H9 (cell line): ENCODE results near the gene STK25. TPM values are rescaled to one million over a fixed set of nuclear protein-coding genes. Genes with fewer than 3 reads are reported as not detected.

Source experiments
- DNase-seq: peaks from one replicate; pipeline ENCODE4 v3.0.0-alpha.2; 2017
- H2AFZ ChIP-seq: one replicate; pipeline ENCODE4 v1.6.1; 2013; ENCODE audit warnings: mild to moderate bottlenecking, low read length, control low read depth, moderate library complexity
- H2AK5ac ChIP-seq: 2 replicates; pipeline ENCODE4 v1.6.1; 2013; ENCODE audit warnings: low read length, control low read depth, mixed read lengths; ENCODE audit not compliant: insufficient read length
- H2BK120ac ChIP-seq: one replicate; pipeline ENCODE4 v1.6.1; 2013; ENCODE audit warnings: low read depth, mild to moderate bottlenecking, low read length, control low read depth, inconsistent platforms; ENCODE audit not compliant: poor library complexity, severe bottlenecking
- H2BK12ac ChIP-seq: 2 replicates; pipeline ENCODE4 v1.6.1; 2013; ENCODE audit warnings: low read length, control low read depth, mixed read lengths, low read depth; ENCODE audit not compliant: insufficient read length
- H2BK15ac ChIP-seq: 2 replicates; pipeline ENCODE4 v1.6.1; 2013; ENCODE audit warnings: low read depth, low read length, control low read depth
- H2BK20ac ChIP-seq: one replicate; pipeline ENCODE4 v1.6.1; 2013; ENCODE audit warnings: low read depth, mild to moderate bottlenecking, low read length, control low read depth, inconsistent platforms; ENCODE audit not compliant: poor library complexity, severe bottlenecking
- H2BK5ac ChIP-seq: 2 replicates; pipeline ENCODE4 v1.6.1; 2013; ENCODE audit warnings: low read length, control low read depth, mixed read lengths; ENCODE audit not compliant: insufficient read length
- H3K14ac ChIP-seq: 2 replicates; pipeline ENCODE4 v1.6.1; 2013; ENCODE audit warnings: low read length, control low read depth; ENCODE audit not compliant: insufficient read depth
- H3K18ac ChIP-seq: 2 replicates; pipeline ENCODE4 v1.6.1; 2013; ENCODE audit warnings: low read depth, mild to moderate bottlenecking, mixed read lengths, low read length, control low read depth; ENCODE audit not compliant: insufficient read length
- H3K23ac ChIP-seq: 2 replicates; pipeline ENCODE4 v1.6.1; 2013; ENCODE audit warnings: low read length, control low read depth, mixed read lengths, low read depth; ENCODE audit not compliant: insufficient read length
- H3K23me2 ChIP-seq: 2 replicates; pipeline ENCODE4 v1.6.1; 2013; ENCODE audit warnings: low read depth, mild to moderate bottlenecking, mixed read lengths, low read length, control low read depth; ENCODE audit not compliant: insufficient read length, poor library complexity, severe bottlenecking
- H3K27ac ChIP-seq: 2 replicates; pipeline ENCODE4 v1.5.1; 2013; ENCODE audit warnings: low read length, control low read depth, mixed read lengths, low read depth; ENCODE audit not compliant: insufficient read length
- H3K27me3 ChIP-seq: 2 replicates; pipeline ENCODE4 v1.6.1; 2013; ENCODE audit warnings: low read length, control low read depth, inconsistent platforms; ENCODE audit not compliant: insufficient read depth
- H3K4ac ChIP-seq: 2 replicates; pipeline ENCODE4 v1.6.1; 2013; ENCODE audit warnings: low read depth, mild to moderate bottlenecking, control low read depth, inconsistent platforms, low read length, moderate library complexity
- H3K4me1 ChIP-seq: 2 replicates; pipeline ENCODE4 v1.6.1; 2013; ENCODE audit warnings: low read length, control low read depth, inconsistent platforms; ENCODE audit not compliant: insufficient read depth
- H3K4me2 ChIP-seq: 2 replicates; pipeline ENCODE4 v1.6.1; 2013; ENCODE audit warnings: low read length, control low read depth, mixed read lengths; ENCODE audit not compliant: insufficient read length, insufficient read depth
- H3K56ac ChIP-seq: 2 replicates; pipeline ENCODE4 v1.6.1; 2013; ENCODE audit warnings: low read depth, mild to moderate bottlenecking, mixed read lengths, low read length, control low read depth; ENCODE audit not compliant: insufficient read length
- H3K79me1 ChIP-seq: 2 replicates; pipeline ENCODE4 v1.6.1; 2013; ENCODE audit warnings: low read depth, mild to moderate bottlenecking, moderate library complexity, low read length, control low read depth, inconsistent platforms; ENCODE audit not compliant: insufficient read depth, poor library complexity, severe bottlenecking
- H3K79me2 ChIP-seq: 2 replicates; pipeline ENCODE4 v1.6.1; 2013; ENCODE audit warnings: low read length, control low read depth, inconsistent platforms; ENCODE audit not compliant: insufficient read depth
- H3K9ac ChIP-seq: 2 replicates; pipeline ENCODE4 v1.6.1; 2013; ENCODE audit warnings: low read length, control low read depth, mixed read lengths; ENCODE audit not compliant: insufficient read length; ENCODE audit errors: extremely low read depth
- H3K9me3 ChIP-seq: one replicate; pipeline ENCODE4 v1.6.1; 2013; ENCODE audit warnings: low read depth, low read length, inconsistent platforms; ENCODE audit not compliant: control insufficient read depth
- H3T11ph ChIP-seq: one replicate; pipeline ENCODE4 v1.6.1; 2013; ENCODE audit warnings: mild to moderate bottlenecking, low read length, control low read depth, inconsistent platforms
- H4K20me1 ChIP-seq: one replicate; pipeline ENCODE4 v1.6.1; 2013; ENCODE audit not compliant: control insufficient read depth, insufficient read length, insufficient read depth
- H4K5ac ChIP-seq: 2 replicates; pipeline ENCODE4 v1.6.1; 2013; ENCODE audit warnings: low read depth, mild to moderate bottlenecking, mixed read lengths, low read length, control low read depth; ENCODE audit not compliant: insufficient read length
- H4K8ac ChIP-seq: replicated peaks from 2 replicates; pipeline ENCODE4 v1.6.1; 2013; ENCODE audit warnings: low read length, control low read depth, mixed read lengths, low read depth; ENCODE audit not compliant: insufficient read length
- H4K91ac ChIP-seq: 2 replicates; pipeline ENCODE4 v1.6.1; 2013; ENCODE audit warnings: low read depth, mild to moderate bottlenecking, moderate library complexity, mixed read lengths, low read length, control low read depth; ENCODE audit not compliant: insufficient read length
- H3K27ac Mint-ChIP-seq, 3 experiments: 2 replicates in 2 of 3; 3 replicates in 1 of 3; pipeline ENCODE4 v1.8.0; 2020 to 2021; ENCODE audit warnings: mixed read lengths in 3 of 3, mild to moderate bottlenecking in 1 of 3, moderate library complexity in 1 of 3
- H3K27me3 Mint-ChIP-seq: 2 replicates; pipeline ENCODE4 v1.8.0; 2021; ENCODE audit warnings: low read depth, mild to moderate bottlenecking, moderate library complexity, mixed read lengths
- H3K36me3 Mint-ChIP-seq, 3 experiments: 2 replicates in 2 of 3; 3 replicates in 1 of 3; pipeline ENCODE4 v1.8.0; 2020 to 2021; ENCODE audit warnings: low read depth in 3 of 3, mixed read lengths in 3 of 3; ENCODE audit not compliant: insufficient read depth in 1 of 3
- H3K4me1 Mint-ChIP-seq, 2 experiments: 2 replicates each; pipeline ENCODE4 v1.8.0; 2020; ENCODE audit warnings: mixed read lengths in 2 of 2
- H3K4me3 Mint-ChIP-seq, 2 experiments: 2 replicates in 1 of 2; 3 replicates in 1 of 2; pipeline ENCODE4 v1.8.0; 2020 to 2021; ENCODE audit warnings: mild to moderate bottlenecking in 2 of 2, mixed read lengths in 2 of 2, moderate library complexity in 1 of 2
- H3K9me3 Mint-ChIP-seq, 2 experiments: 2 replicates in 1 of 2; 3 replicates in 1 of 2; pipeline ENCODE4 v1.8.0; 2020; ENCODE audit warnings: mild to moderate bottlenecking in 2 of 2, mixed read lengths in 2 of 2, moderate library complexity in 1 of 2
- CTCF ChIP-seq: fragments of 200-600 bp; sonication (generic); conservative IDR thresholded peaks from 3 replicates; pipeline ENCODE4 v1.8.0; 2021; ENCODE audit warnings: antibody characterized with exemption, mild to moderate bottlenecking
- WGBS: extraction: QIAGEN DNeasy Blood & Tissue Kit; methylation state at CpG from one replicate; pipeline ENCODE4 v1.1.7; 2013; ENCODE audit warnings: missing lambda C conversion rate, low lambda C conversion rate, mixed read lengths; ENCODE audit not compliant: insufficient read length; ENCODE audit errors: extremely low coverage; 5-methylcytosine and 5-hydroxymethylcytosine counted together
- total RNA-seq: library from RNA; stranded (reverse); gene quantifications from 2 replicates; pipeline ENCODE4 v1.2.1, GENCODE V29; 2021

Gene STK25
- total RNA-seq, 1 experiment from 2014 or later: 189 TPM

GRCh38 chr2:241491549-241492173 lies 16.7 kb downstream of the STK25 start:
- no peak overlapping the region for H3K4me2 ChIP-seq
- H3K4me3 Mint-ChIP-seq: no peak overlapping the region
- H2BK12ac ChIP-seq: no peak overlapping the region
- H4K20me1 ChIP-seq: no peaks in the 10 kb centered on the region
- H3K79me1 ChIP-seq: no peaks in the 10 kb centered on the region
- TF ChIP-seq CTCF: no peak
- H4K8ac ChIP-seq: no peak overlapping the region
- H3K27ac Mint-ChIP-seq: no peak overlapping the region
- H2BK120ac ChIP-seq: no peak overlapping the region
- no peak for DNase-seq
- no peaks in the 10 kb centered on the region for H3K4me1 ChIP-seq
- H3K79me2 ChIP-seq: no peaks in the 10 kb centered on the region
- H2AK5ac ChIP-seq: no peak overlapping the region
- no peak overlapping the region for H3K27ac ChIP-seq
- H3K9ac ChIP-seq: no peak overlapping the region
- no CpG with 5 or more reads among the region's 15 CpGs for WGBS
- H3K36me3 Mint-ChIP-seq: peaks cover 14 to 37% (median 30%) of the 10 kb centered on the region in 3 experiments; a peak in 6 of 7 replicates
- no peak overlapping the region for H2BK5ac ChIP-seq
- H3K14ac ChIP-seq: no peak overlapping the region; the same call in 1 of the 2 replicates
- H3K27me3 ChIP-seq: no peaks in the 10 kb centered on the region
- no peaks in the 10 kb centered on the region for H3K23me2 ChIP-seq
- H3K4me1 Mint-ChIP-seq: peaks cover 2 to 3% of the 10 kb centered on the region in 2 experiments; a peak in 2 of 4 replicates
- no peak overlapping the region for H4K91ac ChIP-seq
- no peaks in the 10 kb centered on the region for H3K9me3 Mint-ChIP-seq
- H2AFZ ChIP-seq: no peak overlapping the region
- no peak overlapping the region for H3T11ph ChIP-seq
- no peak overlapping the region for H3K4ac ChIP-seq
- no peak overlapping the region for H2BK15ac ChIP-seq
- H3K9me3 ChIP-seq: no peaks in the 10 kb centered on the region
- no peak overlapping the region for H3K18ac ChIP-seq
- H3K56ac ChIP-seq: no peak overlapping the region
- H4K5ac ChIP-seq: no peak overlapping the region
- no peak overlapping the region for H2BK20ac ChIP-seq
- no peak overlapping the region for H3K23ac ChIP-seq
- peaks cover 6% of the 10 kb centered on the region for H3K27me3 Mint-ChIP-seq
